Kidney epithelial cell (primary cell): ENCODE results near the gene HOTAIR. TPM values are rescaled to one million over a fixed set of nuclear protein-coding genes. Genes with fewer than 3 reads are reported as not detected.

Source experiments
- DNase-seq: peaks from one replicate; pipeline ENCODE4 v3.0.0-alpha.2; 2010; ENCODE audit warnings: low read depth
- H3K27me3 ChIP-seq: 2 replicates; pipeline ENCODE4 v1.6.0; 2011; ENCODE audit warnings: low read length; ENCODE audit not compliant: control insufficient read depth, insufficient read depth
- H3K36me3 ChIP-seq: 2 replicates; pipeline ENCODE4 v1.5.1; 2011; ENCODE audit warnings: low read length; ENCODE audit not compliant: control insufficient read depth, insufficient read depth
- H3K4me3 ChIP-seq: 2 replicates; pipeline ENCODE4 v1.5.1; 2011; ENCODE audit warnings: low read depth, mild to moderate bottlenecking, control low read depth, low read length
- CTCF ChIP-seq: IDR thresholded peaks from 2 replicates; pipeline ENCODE4 v1.5.1; 2011; ENCODE audit warnings: mild to moderate bottlenecking, moderate library complexity, low read length, control low read depth, inconsistent platforms; ENCODE audit not compliant: insufficient read depth, poor library complexity, severe bottlenecking
- total RNA-seq: library from RNA; depleted of rRNA; stranded (reverse); fragments of >200 nt; gene quantifications from 2 replicates; pipeline ENCODE4 v1.2.3, GENCODE V29; 2015

The HOTAIR gene
- total RNA-seq, 1 donor from 2014 or later = 0.46 TPM

DNA sequence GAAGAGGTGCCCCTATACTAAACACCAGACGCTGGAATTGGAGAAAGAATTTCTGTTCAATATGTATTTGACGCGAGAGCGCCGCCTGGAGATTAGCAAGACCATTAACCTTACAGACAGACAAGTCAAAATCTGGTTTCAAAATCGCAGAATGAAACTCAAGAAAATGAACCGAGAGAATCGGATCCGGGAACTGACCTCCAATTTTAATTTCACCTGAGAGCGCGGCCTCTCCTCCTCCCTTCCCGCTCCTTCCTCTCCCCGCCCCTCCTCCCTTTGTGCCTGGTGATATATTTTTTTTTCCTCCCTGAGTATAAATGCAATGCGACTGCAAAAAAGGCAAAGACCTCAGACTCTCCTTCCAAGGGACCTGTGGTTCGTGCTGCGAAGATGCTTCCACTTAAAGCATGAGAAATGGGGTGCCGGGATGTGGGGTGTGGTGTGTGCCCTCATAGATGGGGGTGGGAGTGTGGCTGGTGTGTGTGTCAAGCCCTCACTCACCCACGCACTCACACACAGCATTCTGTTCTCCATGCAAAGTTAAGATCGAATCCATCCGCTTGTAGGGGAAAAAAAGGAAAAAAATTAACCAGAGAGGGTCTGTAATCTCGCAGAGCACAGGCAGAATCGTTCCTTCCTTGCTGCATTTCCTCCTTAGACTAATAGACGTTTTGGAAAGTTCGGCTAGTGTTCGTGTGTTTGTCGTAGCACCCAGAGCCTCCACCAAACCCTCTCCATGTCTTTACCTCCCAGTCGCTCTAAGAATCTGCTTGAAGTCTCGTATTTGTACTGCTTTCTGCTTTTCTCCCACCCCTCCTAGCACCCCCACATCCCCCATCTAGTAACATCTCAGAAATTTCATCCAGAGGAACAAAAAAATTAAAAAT, 14.7 kb upstream of the HOTAIR start:
- TF ChIP-seq CTCF = peak; percentile 58
- Histone ChIP-seq H3K4me3 (no peak overlapping the region), H3K36me3 (no peaks in the 10 kb centered on the region), H3K27me3 (peaks cover 43% of the 10 kb centered on the region)
- no peak for DNase-seq

DNA sequence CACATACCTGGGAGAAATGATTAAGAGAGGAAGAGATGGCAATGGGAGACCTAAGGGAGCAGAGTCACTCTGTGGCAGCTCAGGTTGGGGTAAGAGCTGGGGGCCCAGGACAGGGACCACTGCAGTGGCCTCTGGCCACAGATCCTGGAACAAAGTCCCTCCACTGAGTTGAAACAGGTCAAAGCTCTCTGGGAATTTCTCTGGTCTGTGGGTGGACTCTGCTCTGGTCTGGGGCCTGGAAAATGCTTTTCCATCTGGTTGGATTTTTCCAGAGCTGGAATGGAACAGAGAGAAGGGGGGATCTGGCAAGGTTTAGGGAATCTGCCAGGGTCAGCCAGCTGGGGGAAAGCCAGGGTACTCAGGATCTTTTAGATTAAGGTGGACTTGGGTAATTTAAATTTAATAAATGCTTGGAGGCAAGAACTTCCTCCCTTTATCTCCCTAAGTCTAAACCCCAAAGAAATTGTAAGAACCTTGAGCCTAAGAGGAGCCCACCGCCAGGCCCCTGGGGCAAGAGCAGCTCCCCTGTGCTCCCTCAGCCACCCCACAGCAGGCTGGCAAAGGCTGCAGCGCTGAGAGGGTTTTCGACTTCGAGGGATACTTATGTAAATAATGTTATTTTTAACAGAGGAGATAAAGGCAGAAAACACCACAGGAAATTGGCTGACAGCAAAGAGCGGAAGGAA, 13.9 kb upstream of the HOTAIR start:
- DNase-seq = no peak
- H3K4me3 ChIP-seq = no peak overlapping the region
- no peaks in the 10 kb centered on the region for H3K36me3 ChIP-seq
- peaks cover 42% of the 10 kb centered on the region for H3K27me3 ChIP-seq
- TF ChIP-seq CTCF = no peak

DNA sequence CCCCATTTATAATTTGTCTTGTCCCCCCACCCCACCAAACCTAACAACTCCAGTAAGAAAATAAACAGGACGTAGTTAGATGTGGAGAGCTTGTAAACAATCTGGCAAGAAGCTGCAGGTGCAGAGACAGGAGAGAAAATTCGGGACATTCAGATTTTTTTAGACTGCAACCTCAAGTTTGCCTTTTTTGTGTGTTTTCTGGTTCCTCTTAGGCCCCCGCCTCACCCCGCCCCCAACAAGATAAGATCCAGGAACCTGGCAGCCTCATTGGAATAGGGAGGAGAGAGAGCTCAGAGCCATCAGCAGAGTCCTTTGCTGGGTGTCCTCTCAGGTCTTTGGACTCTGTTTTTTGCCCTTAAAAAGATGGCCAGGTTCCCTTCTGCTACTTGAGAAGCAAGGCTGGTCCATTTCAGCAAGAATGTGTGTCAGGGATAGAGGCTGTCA, 13.1 kb upstream of the HOTAIR start:
- Histone ChIP-seq H3K36me3 (no peaks in the 10 kb centered on the region), H3K27me3 (peaks cover 44% of the 10 kb centered on the region), H3K4me3 (no peak overlapping the region)
- TF ChIP-seq CTCF = no peak
- no peak for DNase-seq

- no peak for DNase-seq
Measured at GRCh38 chr12:53986686-53987483, 12.1 kb upstream of the HOTAIR start.

More at GRCh38 chr12:53986686-53987483, 12.1 kb upstream of the HOTAIR start:
- TF ChIP-seq CTCF = no peak
- Histone ChIP-seq H3K36me3 (no peaks in the 10 kb centered on the region), H3K4me3 (peak overlapping the region; percentile 60), H3K27me3 (peaks cover 46% of the 10 kb centered on the region)
